Spleen (tissue), 11 donors: ENCODE measurements around the gene TTC29. TPM values are rescaled to one million over a fixed set of nuclear protein-coding genes. Genes with fewer than 3 reads are reported as not detected.

Experiments used
- DNase-seq: peaks from one replicate; pipeline ENCODE4 v3.0.0-alpha.2; 2020
- H3K27ac ChIP-seq, 8 donors: fragments of 200-600 bp; sonication (generic) in 7 of 8; 1 replicate in 4 of 8; 2 replicates in 4 of 8; pipeline versions ENCODE4 v1.5.0 to v1.8.0; 2016 to 2021; ENCODE audit warnings: inconsistent platforms in 4 of 8, mild to moderate bottlenecking in 4 of 8, moderate library complexity in 1 of 8
- H3K27me3 ChIP-seq, 7 donors: fragments of 200-600 bp; sonication (generic) in 6 of 7; replicated peaks in 1 of 7; 1 replicate in 4 of 7; 2 replicates in 3 of 7; pipeline versions ENCODE4 v1.5.0 to v1.8.0; 2016 to 2021; ENCODE audit warnings: inconsistent platforms in 3 of 7, mild to moderate bottlenecking in 1 of 7
- H3K36me3 ChIP-seq, 6 donors: fragments of 200-600 bp; sonication (generic) in 5 of 6; 1 replicate in 4 of 6; 2 replicates in 2 of 6; pipeline versions ENCODE4 v1.5.0 to v1.8.0; 2016 to 2021; ENCODE audit warnings: inconsistent platforms in 2 of 6
- H3K4me1 ChIP-seq, 6 donors: fragments of 200-600 bp; sonication (generic) in 5 of 6; 1 replicate in 3 of 6; 2 replicates in 3 of 6; pipeline versions ENCODE4 v1.5.0 to v1.8.0; 2016 to 2021; ENCODE audit warnings: inconsistent platforms in 3 of 6
- H3K4me3 ChIP-seq, 8 donors: fragments of 200-600 bp; sonication (generic) in 7 of 8; 1 replicate in 4 of 8; 2 replicates in 4 of 8; pipeline versions ENCODE4 v1.5.0 to v1.8.0; 2016 to 2021; ENCODE audit warnings: inconsistent platforms in 4 of 8, mild to moderate bottlenecking in 4 of 8, moderate library complexity in 2 of 8
- H3K9me3 ChIP-seq, 8 donors: fragments of 200-600 bp; sonication (generic) in 7 of 8; 1 replicate in 4 of 8; 2 replicates in 4 of 8; pipeline versions ENCODE4 v1.5.0 to v1.8.0; 2016 to 2021; ENCODE audit warnings: inconsistent platforms in 4 of 8
- POLR2A ChIP-seq, 3 donors: fragments of 450-650 bp; IDR thresholded peaks; one replicate each; pipeline ENCODE4 v1.5.1; 2017; ENCODE audit warnings: antibody characterized with exemption in 3 of 3, mild to moderate bottlenecking in 1 of 3
- POLR2AphosphoS5 ChIP-seq, 3 donors: sonication (generic); formaldehyde crosslinking; IDR thresholded peaks; one replicate each; pipeline ENCODE4 v1.5.1; 2017; ENCODE audit warnings: antibody characterized with exemption in 3 of 3
- WGBS, 5 donors: extraction: QIAGEN DNeasy Blood & Tissue Kit in 3 of 5; methylation state at CpG; one replicate each; pipeline versions ENCODE4 v1.1.5 to v1.1.7; 2013 to 2018; 5-methylcytosine and 5-hydroxymethylcytosine counted together
- intact Hi-C: fragments of 100-400 bp; cut with DNase I; formaldehyde crosslinking; loops from one replicate; pipeline ENCODE4 v1.15.0; 2023; ENCODE audit warnings: low total_unique reads
- polyA plus RNA-seq, 3 donors: library from polyadenylated mRNA; stranded (reverse); fragments of 200-250 nt; gene quantifications; one replicate each; pipeline ENCODE4 v1.2.1, GENCODE V29; 2013
- total RNA-seq, 7 donors: library from RNA; depleted of rRNA in 3 of 7; stranded (reverse); fragments of >200 nt in 3 of 7; fragmentation: NEBNext Ultra II Directional in 4 of 7; extraction: Animal tissue kit (Norgen Biotek cat#: 25700) in 4 of 7; gene quantifications; one replicate each; pipeline versions ENCODE4 v1.1.0 to v1.2.1, GENCODE V29; 2016 to 2021
- TF ChIP-seq, protein P1 (sequence below), 11 experiments: fragments of 200-600 bp in 7 of 11; fragments of 450-650 bp in 4 of 11; sonication (generic) in 4 of 11; IDR thresholded peaks in 8 of 11; conservative IDR thresholded peaks in 3 of 11; 1 replicate in 7 of 11; 2 replicates in 4 of 11; pipeline versions ENCODE4 v1.4.0 to v1.8.0; 2016 to 2021; ENCODE audit warnings: antibody characterized with exemption in 11 of 11, inconsistent platforms in 4 of 11, mild to moderate bottlenecking in 1 of 11
- donor health status: healthy with polysubstance abuse.
- donor health status: DM: no; HTN: no; CAD: no; lungs with moderate emphysema.
- donor health status: DM: no; HTN: no; CAD: no.
- donor health status: Bipolar disorder and iron deficiency.
- donor health status: healthy.
- donor health status: DM: no; HTN: no; CAD: no.
- donor health status: DM: yes; HTN: yes; CAD: no.

Gene TTC29
- total and polyA plus RNA-seq, 10 donors, result 0.08 TPM; not detected in 9

DNA sequence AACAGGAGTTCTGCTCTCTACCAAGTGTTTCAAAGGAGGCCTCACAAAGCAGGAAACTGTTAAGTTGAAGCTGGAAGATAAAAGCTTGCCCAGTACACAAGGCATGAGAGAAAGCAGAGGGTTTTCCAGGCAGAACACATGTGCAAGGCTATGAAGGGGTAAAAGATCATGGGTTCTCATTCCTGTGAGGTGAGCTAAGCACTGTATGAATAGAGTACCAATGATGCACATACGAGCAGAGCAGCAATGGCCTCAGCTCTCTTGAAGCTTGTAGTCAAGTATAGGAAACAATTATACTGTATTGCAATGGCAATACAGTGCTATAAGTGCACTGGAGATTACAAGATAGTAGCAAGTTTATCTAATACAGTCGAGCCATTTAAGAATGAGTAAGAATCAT lies 18.0 kb downstream of the TTC29 start:
- DNase-seq, result no peak
- Histone ChIP-seq H3K27me3 (peaks cover 0 to 5% (median 0%) of the 10 kb centered on the region in 7 donors), H3K4me3 (no peak overlapping the region), H3K9me3 (no peaks in the 10 kb centered on the region), H3K4me1 (no peaks in the 10 kb centered on the region), H3K36me3 (no peaks in the 10 kb centered on the region), H3K27ac (no peak overlapping the region)
- intact Hi-C loops, result no loop called here
- TF ChIP-seq, protein P1, sequence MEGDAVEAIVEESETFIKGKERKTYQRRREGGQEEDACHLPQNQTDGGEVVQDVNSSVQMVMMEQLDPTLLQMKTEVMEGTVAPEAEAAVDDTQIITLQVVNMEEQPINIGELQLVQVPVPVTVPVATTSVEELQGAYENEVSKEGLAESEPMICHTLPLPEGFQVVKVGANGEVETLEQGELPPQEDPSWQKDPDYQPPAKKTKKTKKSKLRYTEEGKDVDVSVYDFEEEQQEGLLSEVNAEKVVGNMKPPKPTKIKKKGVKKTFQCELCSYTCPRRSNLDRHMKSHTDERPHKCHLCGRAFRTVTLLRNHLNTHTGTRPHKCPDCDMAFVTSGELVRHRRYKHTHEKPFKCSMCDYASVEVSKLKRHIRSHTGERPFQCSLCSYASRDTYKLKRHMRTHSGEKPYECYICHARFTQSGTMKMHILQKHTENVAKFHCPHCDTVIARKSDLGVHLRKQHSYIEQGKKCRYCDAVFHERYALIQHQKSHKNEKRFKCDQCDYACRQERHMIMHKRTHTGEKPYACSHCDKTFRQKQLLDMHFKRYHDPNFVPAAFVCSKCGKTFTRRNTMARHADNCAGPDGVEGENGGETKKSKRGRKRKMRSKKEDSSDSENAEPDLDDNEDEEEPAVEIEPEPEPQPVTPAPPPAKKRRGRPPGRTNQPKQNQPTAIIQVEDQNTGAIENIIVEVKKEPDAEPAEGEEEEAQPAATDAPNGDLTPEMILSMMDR (IDR thresholded peaks at IDR 0.05 in 8 of 11, conservative IDR thresholded peaks at IDR 0.05 in 3 of 11), result no peak
- TF ChIP-seq POLR2A (IDR thresholded peaks at IDR 0.05) (no peak), POLR2AphosphoS5 (IDR thresholded peaks at IDR 0.05) (no peak)
- WGBS, 5 donors, result 70 to 88% (median 79%) methylated on average over 2 of the region's 2 CpGs

DNA sequence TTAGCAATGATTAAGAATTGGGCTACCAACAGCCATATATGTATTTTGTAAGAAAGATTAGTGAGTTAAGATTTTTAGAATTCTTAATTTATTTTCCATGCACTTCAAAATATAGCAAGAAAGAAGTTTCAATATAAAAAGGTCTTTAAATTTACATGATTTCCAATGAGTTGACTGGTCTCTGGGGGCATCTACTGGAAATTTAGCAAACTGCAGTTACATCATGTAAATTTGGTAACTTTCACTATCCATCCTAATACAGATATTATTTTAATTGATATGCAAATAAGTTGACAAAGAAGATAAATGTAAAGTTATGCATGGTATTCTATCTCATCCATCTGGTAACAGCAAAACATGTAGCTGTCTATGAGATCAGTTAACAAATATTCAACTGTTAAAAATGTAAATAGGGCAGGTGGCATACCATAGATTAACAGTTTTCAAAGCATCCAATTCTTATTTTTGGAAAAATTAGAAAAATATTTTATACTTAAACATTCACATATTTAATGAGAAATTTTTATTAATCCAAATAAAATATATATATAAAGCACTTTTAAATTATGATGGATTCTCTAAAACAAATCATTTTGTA lies 29.1 kb downstream of the TTC29 start:
- Histone ChIP-seq H3K4me3 (no peak overlapping the region), H3K4me1 (peaks cover 0 to 8% (median 0%) of the 10 kb centered on the region in 6 donors), H3K9me3 (no peaks in the 10 kb centered on the region), H3K27me3 (peaks cover 0 to 3% (median 0%) of the 10 kb centered on the region in 7 donors), H3K36me3 (no peaks in the 10 kb centered on the region), H3K27ac (no peak overlapping the region)
- TF ChIP-seq, protein P1 (IDR thresholded peaks at IDR 0.05 in 8 of 11, conservative IDR thresholded peaks at IDR 0.05 in 3 of 11), result peak in 10 of 11 experiments; percentile 7 to 69 (median 60)
- TF ChIP-seq POLR2A (IDR thresholded peaks at IDR 0.05) (no peak), POLR2AphosphoS5 (IDR thresholded peaks at IDR 0.05) (no peak)
- DNase-seq, result no peak
- intact Hi-C loops, result loop anchor here (10.0 kb wide), 1 partner anchor 572 kb away; no protein-coding TSS in a partner anchor

DNA sequence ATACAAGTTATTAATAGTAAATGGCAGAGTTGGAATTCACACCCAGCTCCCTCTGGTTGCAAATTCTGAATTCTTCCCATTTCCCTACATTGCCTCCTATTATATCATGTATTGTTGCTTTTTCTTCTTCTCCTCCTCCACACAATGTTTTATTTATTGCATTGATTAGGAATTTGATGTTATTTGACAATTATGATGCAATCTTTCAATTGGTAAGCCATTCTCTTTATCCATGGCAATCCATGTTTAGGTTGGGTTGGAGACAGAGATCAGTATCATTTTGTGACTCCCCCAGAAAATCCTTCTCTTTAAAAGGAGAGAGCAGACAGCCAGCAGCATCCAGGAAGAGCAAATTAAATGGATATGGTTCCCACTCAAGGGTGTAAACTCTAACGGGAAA lies 30.5 kb downstream of the TTC29 start:
- DNase-seq, result no peak
- intact Hi-C loops, result loop anchor here (10.0 kb wide), 1 partner anchor 570 kb away; no protein-coding TSS in a partner anchor
- Histone ChIP-seq H3K27me3 (peaks cover 0 to 3% (median 0%) of the 10 kb centered on the region in 7 donors), H3K4me1 (peaks cover 0 to 8% (median 0%) of the 10 kb centered on the region in 6 donors), H3K9me3 (no peaks in the 10 kb centered on the region), H3K27ac (no peak overlapping the region), H3K4me3 (no peak overlapping the region), H3K36me3 (no peaks in the 10 kb centered on the region)
- TF ChIP-seq, protein P1 (IDR thresholded peaks at IDR 0.05 in 8 of 11, conservative IDR thresholded peaks at IDR 0.05 in 3 of 11), result no peak
- TF ChIP-seq POLR2A (IDR thresholded peaks at IDR 0.05), result no peak
- no peak for TF ChIP-seq POLR2AphosphoS5 (IDR thresholded peaks at IDR 0.05)
- WGBS, 5 donors, result 52 to 74% (median 59%) methylated on average over 1 of the region's 1 CpG

DNA sequence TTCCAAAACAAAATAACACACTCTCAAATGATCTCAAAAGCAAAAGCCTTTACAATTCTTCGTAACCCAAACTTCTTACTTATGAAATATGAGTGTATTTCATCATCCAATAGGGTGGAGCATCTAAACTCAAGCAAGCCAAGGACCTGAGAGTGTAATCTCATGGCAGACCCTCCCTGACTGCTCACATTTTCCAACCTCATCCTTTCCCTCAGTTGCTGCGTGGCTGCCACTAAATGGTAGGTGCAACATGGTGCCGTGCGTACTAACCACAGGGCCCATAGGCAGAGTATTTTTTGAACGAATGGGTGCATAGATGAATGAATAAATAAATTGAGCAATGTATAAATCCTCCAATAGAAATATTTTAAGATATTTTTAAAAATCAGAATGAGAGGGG lies 45.4 kb downstream of the TTC29 start:
- TF ChIP-seq POLR2AphosphoS5 (IDR thresholded peaks at IDR 0.05), result no peak
- no peak for TF ChIP-seq POLR2A (IDR thresholded peaks at IDR 0.05)
- TF ChIP-seq, protein P1 (IDR thresholded peaks at IDR 0.05 in 8 of 11, conservative IDR thresholded peaks at IDR 0.05 in 3 of 11), result no peak
- WGBS, 5 donors, result 80 to 93% (median 89%) methylated on average over 5 of the region's 5 CpGs
- Histone ChIP-seq H3K9me3 (no peaks in the 10 kb centered on the region), H3K27me3 (peaks cover 0 to 5% (median 0%) of the 10 kb centered on the region in 7 donors), H3K27ac (no peak overlapping the region), H3K4me3 (no peak overlapping the region), H3K36me3 (no peaks in the 10 kb centered on the region), H3K4me1 (no peaks in the 10 kb centered on the region)
- no peak for DNase-seq
- intact Hi-C loops, result no loop called here
